HG03280 (cell line): ENCODE measurements around the gene TMEM82.

Source experiments
- ATAC-seq: cut with Tn5 transposase; IDR thresholded peaks from one replicate; pipeline ENCODE4 v1.9.1; 2021; ENCODE audit warnings: mild to moderate bottlenecking, moderate library complexity; ENCODE audit not compliant: unreplicated experiment

The TMEM82 gene

GRCh38 chr1:15755646-15756040 lies 13.3 kb downstream of the TMEM82 start:
- ATAC-seq, result no peak

- no peak for ATAC-seq
Observed at GRCh38 chr1:15756143-15757015, 14.1 kb downstream of the TMEM82 start.

- no peak for ATAC-seq
Observed at GRCh38 chr1:15757016-15757543, 14.8 kb downstream of the TMEM82 start.

GRCh38 chr1:15757575-15758342 lies 15.5 kb downstream of the TMEM82 start:
- ATAC-seq, result no peak

GRCh38 chr1:15758343-15758931 lies 16.1 kb downstream of the TMEM82 start, which contains the start of gene FBLIM1:
FBLIM1 (plus strand) TSS chr1:15758795; CDS start chr1:15764984, 6,189 bp downstream.
- no peak for ATAC-seq

GRCh38 chr1:15758953-15759661 lies 16.8 kb downstream of the TMEM82 start:
- ATAC-seq, result no peak

- ATAC-seq, result no peak
Observed at GRCh38 chr1:15760520-15761211, 18.4 kb downstream of the TMEM82 start.

GRCh38 chr1:15761366-15762128 lies 19.2 kb downstream of the TMEM82 start:
- ATAC-seq, result no peak

GRCh38 chr1:15762546-15762945 lies 20.2 kb downstream of the TMEM82 start:
- no peak for ATAC-seq

GRCh38 chr1:15764269-15764764 lies 22.0 kb downstream of the TMEM82 start:
- ATAC-seq, result no peak

GRCh38 chr1:15764890-15765289 lies 22.6 kb downstream of the TMEM82 start:
- no peak for ATAC-seq

- ATAC-seq, result no peak
Observed at GRCh38 chr1:15765495-15766194, 23.3 kb downstream of the TMEM82 start.

- ATAC-seq, result no peak
Observed at GRCh38 chr1:15767941-15768340, 25.6 kb downstream of the TMEM82 start.

- ATAC-seq, result no peak
Observed at GRCh38 chr1:15768388-15768787, 26.1 kb downstream of the TMEM82 start.

GRCh38 chr1:15770313-15770962 lies 28.1 kb downstream of the TMEM82 start:
- no peak for ATAC-seq

- no peak for ATAC-seq
Observed at GRCh38 chr1:15771836-15772515, 29.7 kb downstream of the TMEM82 start.

GRCh38 chr1:15775706-15776105 lies 33.4 kb downstream of the TMEM82 start:
- ATAC-seq, result no peak
